T-helper 9 cell (primary cell): ENCODE results near the gene MCM10.
"Not testable (repeated sequence)": the region's sequence is repeated elsewhere in the genome, so short reads cannot be mapped to it uniquely, and the experiment has no call there.

Experiments
- DNase-seq: peaks from one replicate; pipeline ENCODE4 v3.0.0-alpha.2; 2020

Gene MCM10

GRCh38 chr10:13222566-13222965 is 61.2 kb downstream of the MCM10 start:
- no peak for DNase-seq

DNA sequence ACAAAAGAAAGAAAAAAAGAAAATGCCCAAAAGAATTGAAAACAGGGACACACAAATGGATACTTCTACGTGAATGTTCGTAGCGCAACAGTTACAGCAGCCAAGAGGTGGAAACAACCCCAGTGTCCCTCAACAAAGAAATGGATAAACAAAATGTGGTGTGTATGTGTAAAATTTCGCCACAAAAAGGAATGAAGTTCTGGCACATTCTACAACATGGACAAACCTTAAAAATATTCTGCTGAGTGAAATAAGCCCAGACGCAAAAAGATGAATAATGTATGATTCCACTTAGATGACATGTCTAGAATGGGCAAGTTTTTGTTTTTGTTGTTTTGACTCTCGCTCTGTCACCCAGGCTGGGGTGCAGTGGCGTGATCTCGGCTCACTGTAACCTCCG is 61.9 kb downstream of the MCM10 start:
- no peak for DNase-seq

- no peak for DNase-seq
Observed at GRCh38 chr10:13224210-13224995, 63.0 kb downstream of the MCM10 start.

DNA sequence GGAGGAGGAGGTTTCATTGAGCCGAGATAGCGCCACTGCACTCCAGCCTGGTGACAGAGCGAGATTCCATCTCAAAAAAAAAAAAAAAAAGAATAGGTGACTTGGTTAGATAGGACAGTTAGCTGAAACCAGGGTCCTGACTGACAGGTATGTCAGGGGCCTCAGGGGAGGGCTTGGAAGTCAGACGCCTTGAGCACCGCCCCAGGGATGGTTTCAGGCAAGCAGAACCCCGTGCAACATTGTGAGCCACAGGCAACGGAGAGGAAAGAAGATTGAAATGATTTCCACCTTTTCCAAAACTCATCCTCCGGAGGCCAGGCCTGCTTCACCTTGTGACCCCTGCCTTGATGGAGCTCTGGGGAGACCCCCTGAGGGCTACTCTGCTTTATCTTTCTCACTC is 64.2 kb downstream of the MCM10 start:
- DNase-seq: no peak

- DNase-seq: no peak
Observed at GRCh38 chr10:13227031-13227430, 65.7 kb downstream of the MCM10 start.

- DNase-seq: no peak
Observed at GRCh38 chr10:13231190-13231589, 69.8 kb downstream of the MCM10 start.

GRCh38 chr10:13231808-13232207 is 70.5 kb downstream of the MCM10 start:
- no peak for DNase-seq

DNA sequence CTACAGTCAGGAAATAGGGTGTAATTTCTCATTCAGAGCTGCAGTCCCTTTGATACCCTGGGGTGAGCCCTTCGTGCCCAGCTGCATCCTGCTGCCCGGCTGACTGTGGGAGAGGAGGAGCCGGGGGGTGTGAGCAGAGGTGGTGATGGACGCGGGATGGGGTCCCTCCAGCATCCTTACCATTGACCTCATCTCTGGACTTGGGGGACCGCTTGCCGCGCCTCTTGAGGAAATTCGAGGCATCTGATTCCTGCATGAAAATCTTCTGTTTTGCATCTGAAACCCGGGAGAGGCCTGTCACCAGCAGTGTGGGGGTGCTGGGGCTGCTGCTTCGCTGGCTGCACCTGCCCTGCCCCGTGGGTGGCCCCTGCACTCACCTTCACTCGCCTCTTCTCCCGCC is 72.0 kb downstream of the MCM10 start:
- no peak for DNase-seq

- DNase-seq: no peak
Observed at GRCh38 chr10:13234172-13234571, 72.8 kb downstream of the MCM10 start, which contains the start of gene UCMA. TSS of gene UCMA (minus strand) at chr10:13234374. CDS start at chr10:13234258, 116 bp downstream.

DNA sequence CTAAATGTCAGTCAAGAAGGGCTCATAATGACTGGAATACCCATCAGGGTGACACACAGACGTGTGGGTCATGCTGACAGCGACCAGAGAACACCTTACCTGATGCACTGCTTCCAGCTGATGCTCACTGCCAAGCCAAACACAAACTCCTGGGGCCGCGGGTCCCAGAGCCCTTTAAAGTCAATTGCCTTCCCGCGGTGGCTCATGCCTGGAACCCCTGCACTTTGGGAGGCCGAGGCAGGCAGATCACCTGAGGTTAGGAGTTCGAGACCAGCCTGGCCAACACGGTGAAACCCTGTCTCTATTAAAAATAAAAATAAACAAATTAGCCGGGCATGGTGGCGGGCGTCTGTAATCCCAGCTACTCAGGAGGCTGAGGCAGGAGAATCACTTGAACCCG is 73.4 kb downstream of the MCM10 start:
- DNase-seq: not testable (repeated sequence)

DNA sequence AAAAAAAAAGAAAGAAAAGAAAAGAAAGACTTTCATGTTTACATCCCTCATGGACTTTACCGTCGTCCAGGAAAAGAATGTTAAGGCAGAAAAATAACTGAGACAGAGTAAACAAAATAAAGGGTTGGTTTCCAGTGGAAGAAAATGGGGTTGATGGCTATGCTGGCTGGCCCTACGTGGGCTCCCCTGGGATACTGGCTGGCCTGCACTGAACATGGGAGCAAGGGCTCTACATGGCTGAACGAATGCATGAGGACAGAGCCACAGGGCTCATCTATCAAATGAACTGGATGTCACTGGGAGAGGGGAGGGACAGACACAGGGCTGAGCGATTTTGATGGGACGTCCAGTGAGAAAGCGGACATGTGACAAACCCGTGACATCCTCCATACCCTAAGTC is 75.3 kb downstream of the MCM10 start:
- no peak for DNase-seq

- DNase-seq: no peak
Observed at GRCh38 chr10:13238271-13239077, 77.1 kb downstream of the MCM10 start.

DNA sequence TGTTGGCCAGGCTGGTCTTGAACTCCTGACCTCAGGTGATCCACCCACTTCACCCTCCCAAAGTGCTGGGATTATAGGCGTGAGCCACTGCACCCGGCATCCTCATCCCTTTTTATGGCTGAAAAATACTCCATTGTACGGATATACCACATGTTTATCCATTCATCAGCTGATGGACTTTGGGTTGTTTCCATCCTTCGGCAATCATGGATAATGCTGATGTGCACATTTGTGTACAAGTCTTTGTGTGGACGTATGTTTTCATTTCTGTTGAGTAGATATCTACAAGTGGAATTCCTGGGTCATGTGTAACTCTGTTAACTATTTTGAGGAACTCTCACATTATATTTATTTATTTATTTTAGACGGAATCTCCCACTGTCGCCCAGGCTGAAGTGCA is 78.6 kb downstream of the MCM10 start:
- no peak for DNase-seq

GRCh38 chr10:13241613-13242012 is 80.3 kb downstream of the MCM10 start:
- no peak for DNase-seq

- not testable (repeated sequence) for DNase-seq
Observed at GRCh38 chr10:13242260-13242659, 80.9 kb downstream of the MCM10 start.

DNA sequence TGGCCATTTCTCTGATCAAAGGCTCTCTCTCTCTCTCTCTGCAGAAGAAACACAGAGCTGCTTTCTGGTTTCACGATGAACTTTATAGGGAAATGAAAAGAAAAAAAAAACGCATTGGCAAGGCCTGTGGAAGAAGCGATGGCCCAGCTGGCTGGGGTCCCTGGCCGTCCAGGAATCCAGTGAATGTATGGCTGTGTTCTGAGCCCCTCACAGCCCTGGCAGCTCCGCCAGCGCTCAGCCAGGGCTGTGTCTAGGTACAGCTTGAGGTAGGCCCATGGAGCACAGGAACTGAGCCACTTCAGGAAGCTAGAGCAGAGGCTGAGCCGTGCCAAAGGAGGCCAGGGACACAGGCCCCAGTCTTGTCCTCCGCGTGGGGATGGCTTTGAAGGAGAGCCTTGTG is 85.9 kb downstream of the MCM10 start:
- DNase-seq: no peak

DNA sequence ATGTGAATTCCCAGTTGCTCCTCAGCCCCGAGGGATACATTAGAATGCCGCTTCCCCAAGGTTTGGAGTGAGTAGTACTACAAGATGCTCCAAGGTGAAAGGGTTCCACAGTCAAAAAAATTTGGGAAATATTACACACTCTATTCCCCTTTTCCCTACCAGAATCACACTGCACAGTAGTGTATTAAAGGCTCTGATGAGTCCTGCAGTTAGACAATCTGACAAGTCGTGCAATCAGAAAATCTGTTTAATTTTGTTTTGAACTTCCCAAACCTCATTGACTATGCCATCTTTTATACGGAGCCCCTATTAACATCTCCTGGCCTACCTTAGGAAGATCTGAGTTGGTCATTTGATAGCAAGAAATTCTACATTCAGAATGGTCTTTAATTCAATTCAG is 86.4 kb downstream of the MCM10 start:
- no peak for DNase-seq

GRCh38 chr10:13253726-13254125 is 92.4 kb downstream of the MCM10 start:
- DNase-seq: no peak

DNA sequence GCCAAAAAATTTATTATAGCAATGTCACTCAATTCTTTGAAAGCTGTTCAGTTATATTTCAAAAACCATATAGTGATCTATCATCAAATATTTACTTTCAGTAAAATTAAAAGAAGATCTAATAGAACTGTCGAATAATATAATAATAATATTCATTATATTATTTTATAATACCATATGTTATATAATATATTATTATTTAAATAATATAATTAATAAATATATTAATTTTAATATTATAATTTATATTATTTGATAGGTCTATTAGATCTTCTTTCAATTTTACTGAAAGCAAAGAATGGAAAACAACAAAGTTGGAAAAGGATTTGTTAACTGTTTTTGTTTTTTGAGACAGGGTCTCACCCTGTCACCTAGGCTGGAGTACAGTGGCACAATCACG is 95.3 kb downstream of the MCM10 start:
- DNase-seq: no peak

GRCh38 chr10:13257621-13258140 is 96.3 kb downstream of the MCM10 start:
- no peak for DNase-seq
